HL-60 (cell line): ENCODE data around the gene MYRIP.
"Not testable (repeated sequence)": the region's sequence is repeated elsewhere in the genome, so short reads cannot be mapped to it uniquely, and the experiment has no call there.

Experiments used
- DNase-seq, 2 experiments: peaks; one replicate each; pipeline ENCODE4 v3.0.0-alpha.2; 2010 to 2020; ENCODE audit warnings: low read depth in 1 of 2, low spot score in 1 of 2
- H3K27ac ChIP-seq: fragments of 250-450 bp; sonication (Bioruptor Pico); replicated peaks from 2 replicates; pipeline ENCODE4 v1.5.1; 2020; ENCODE audit warnings: mild to moderate bottlenecking, moderate library complexity
- H3K27me3 ChIP-seq: fragments of 250-450 bp; sonication (Bioruptor Pico); 2 replicates; pipeline ENCODE4 v1.5.1; 2021; ENCODE audit warnings: mild to moderate bottlenecking, moderate library complexity; ENCODE audit not compliant: insufficient read depth, poor library complexity, severe bottlenecking
- H3K4me3 ChIP-seq: replicated peaks from 2 replicates; pipeline ENCODE4 v1.5.1; 2011; ENCODE audit warnings: mild to moderate bottlenecking, control low read depth, low read length; ENCODE audit not compliant: insufficient read depth
- CTCF ChIP-seq: IDR thresholded peaks from one replicate; pipeline ENCODE4 v1.5.1; 2011; ENCODE audit warnings: low read length, control low read depth, inconsistent platforms; ENCODE audit not compliant: insufficient read depth
- GABPA ChIP-seq: IDR thresholded peaks from 2 replicates; pipeline ENCODE4 v1.6.1; 2012; ENCODE audit warnings: low read depth
- POLR2AphosphoS5 ChIP-seq: IDR thresholded peaks from 2 replicates; pipeline ENCODE4 v1.6.1; 2012; ENCODE audit warnings: low read depth
- REST ChIP-seq: IDR thresholded peaks from 2 replicates; pipeline ENCODE4 v1.6.1; 2012; ENCODE audit warnings: low read depth; ENCODE audit not compliant: insufficient replicate concordance
- SPI1 ChIP-seq: IDR thresholded peaks from 2 replicates; pipeline ENCODE4 v1.6.1; 2012; ENCODE audit warnings: low read depth, mild to moderate bottlenecking, borderline replicate concordance

Gene MYRIP

DNA sequence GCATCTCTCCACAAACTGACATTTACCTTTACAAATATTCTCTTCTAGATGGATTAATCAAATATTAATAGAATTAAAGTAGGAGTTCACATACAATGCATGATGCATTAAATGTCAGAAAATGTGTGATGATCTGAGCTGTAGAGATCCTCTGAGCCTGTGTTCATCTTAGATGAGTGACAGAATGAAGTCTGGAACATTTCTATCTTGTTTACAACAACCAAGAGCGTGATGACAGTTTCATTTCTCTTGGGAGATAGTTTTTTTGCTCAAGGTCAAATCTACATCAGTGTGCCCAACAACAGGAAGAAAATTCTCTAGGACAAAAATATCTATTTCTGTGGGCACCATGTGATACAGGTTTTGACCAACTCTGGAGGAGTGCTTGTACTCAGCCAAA is 211.9 kb downstream of the MYRIP start:
- Histone ChIP-seq H3K27ac (no peak overlapping the region), H3K27me3 (no peaks in the 10 kb centered on the region), H3K4me3 (no peak overlapping the region)
- DNase-seq, result no peak
- no peak for TF ChIP-seq GABPA
- no peak for TF ChIP-seq CTCF
- TF ChIP-seq SPI1, result no peak
- TF ChIP-seq REST, result no peak
- TF ChIP-seq POLR2AphosphoS5, result no peak

DNA sequence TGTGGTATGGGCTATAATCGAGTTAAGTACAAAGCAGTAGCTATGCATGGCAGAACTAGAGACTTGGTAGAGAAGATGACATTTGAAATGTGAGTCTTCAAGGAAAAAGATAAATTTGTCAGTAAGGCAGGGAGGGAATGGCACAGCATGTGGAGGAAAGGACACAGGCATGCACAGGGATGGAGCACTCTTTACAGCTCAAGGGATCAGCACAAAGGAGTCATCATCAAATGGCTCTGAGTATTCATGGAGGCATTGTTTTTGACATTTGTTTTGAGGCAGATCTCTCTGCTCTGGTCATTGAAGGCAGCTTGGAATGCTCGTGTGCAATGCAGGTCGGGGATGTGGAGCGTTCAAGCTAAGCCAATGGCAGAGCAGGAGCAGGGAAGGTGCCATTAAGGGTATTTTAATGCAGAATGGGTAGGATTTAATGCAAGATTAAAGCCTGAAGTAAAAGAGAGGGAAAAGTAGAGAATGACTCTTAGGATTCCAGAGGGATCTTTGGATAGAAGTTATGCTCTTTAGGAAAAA is 213.0 kb downstream of the MYRIP start:
- no peak overlapping the region for H3K27ac ChIP-seq
- TF ChIP-seq REST (no peak), GABPA (no peak), POLR2AphosphoS5 (no peak), SPI1 (no peak), CTCF (no peak)
- H3K27me3 ChIP-seq, result no peaks in the 10 kb centered on the region
- DNase-seq, result no peak
- no peak overlapping the region for H3K4me3 ChIP-seq

DNA sequence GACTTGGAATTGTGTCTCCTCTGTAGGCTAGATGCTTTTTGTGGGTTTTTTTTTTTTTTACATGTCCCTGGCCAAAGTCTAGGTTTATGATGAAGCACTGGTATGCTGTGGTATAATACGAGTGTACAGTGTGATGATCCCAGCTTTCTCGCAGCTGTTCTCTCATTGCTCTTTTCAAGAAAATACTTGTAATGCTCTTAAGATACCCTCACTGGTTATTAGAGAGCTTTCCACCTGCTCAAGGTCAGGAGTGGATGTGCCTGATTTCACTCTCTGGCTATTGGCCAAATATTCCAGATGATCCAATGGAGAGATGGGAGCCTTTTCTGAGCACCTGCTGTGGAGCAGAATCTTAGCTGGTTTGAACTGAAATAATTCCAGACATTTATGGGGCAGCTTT is 215.1 kb downstream of the MYRIP start:
- TF ChIP-seq REST (no peak), CTCF (no peak), GABPA (no peak), SPI1 (no peak), POLR2AphosphoS5 (no peak)
- H3K27me3 ChIP-seq, result no peaks in the 10 kb centered on the region
- H3K4me3 ChIP-seq, result no peak overlapping the region
- DNase-seq, result no peak
- H3K27ac ChIP-seq, result no peak overlapping the region

DNA sequence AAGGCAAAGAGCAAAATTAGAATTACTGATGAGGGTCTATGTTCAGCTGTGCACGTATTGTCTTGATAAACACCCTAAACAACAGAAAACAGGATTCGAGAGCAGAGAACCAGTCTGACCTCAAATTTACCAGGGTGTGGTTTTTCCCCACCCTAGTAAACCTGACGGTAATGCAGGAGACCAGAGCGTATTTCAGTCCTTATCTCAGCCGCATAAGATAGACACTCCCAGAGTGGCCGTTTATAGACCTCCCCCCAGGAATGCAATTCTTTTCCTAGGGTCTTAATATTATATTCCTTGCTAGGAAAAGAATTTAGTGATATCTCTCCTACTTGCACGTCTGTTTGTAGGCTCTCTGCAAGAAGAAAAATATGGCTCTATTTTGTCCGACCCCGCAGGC is 216.5 kb downstream of the MYRIP start:
- H3K27me3 ChIP-seq, DNase-seq, H3K4me3 ChIP-seq, H3K27ac ChIP-seq: not testable (repeated sequence)
